SU-DHL-6 (cell line): ENCODE measurements around the gene SF3B3.

Experiments used
- EZH2phosphoT487 ChIP-seq: fragments of 200-600 bp; sonication (generic), shearing (Covaris generic); conservative IDR thresholded peaks from 2 replicates; pipeline ENCODE4 v1.6.1; 2018; ENCODE audit warnings: mild to moderate bottlenecking, antibody characterized with exemption, low read length, moderate library complexity, mixed read lengths
- TF ChIP-seq, protein P1 (sequence below): fragments of 200-600 bp; sonication (generic); IDR thresholded peaks from one replicate; pipeline ENCODE4 v1.5.1; 2017; ENCODE audit warnings: antibody characterized with exemption, mild to moderate bottlenecking, low read length, moderate library complexity; ENCODE audit not compliant: insufficient read depth, poor library complexity, severe bottlenecking

DNA sequence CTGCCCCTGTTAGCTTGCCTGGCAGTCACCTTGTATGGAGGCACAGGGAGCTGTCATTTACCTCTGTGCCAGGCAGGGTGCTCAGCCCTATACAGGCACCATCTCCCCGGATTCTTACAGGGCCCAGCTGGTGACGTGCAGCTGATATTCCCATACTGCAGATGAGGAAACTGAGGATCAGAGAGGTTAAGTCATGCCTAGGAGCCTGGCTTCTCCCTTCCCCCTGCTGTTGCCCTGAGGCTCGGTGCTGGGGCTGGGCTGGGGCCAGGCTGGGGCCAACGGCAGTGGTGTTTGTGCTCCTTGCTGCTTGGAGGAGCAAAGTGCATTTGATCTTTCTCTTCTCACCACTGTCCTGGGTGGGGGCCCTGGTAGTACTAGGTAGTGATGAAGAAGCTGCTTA is 68.0 kb downstream of the SF3B3 start:
- TF ChIP-seq, protein P1, sequence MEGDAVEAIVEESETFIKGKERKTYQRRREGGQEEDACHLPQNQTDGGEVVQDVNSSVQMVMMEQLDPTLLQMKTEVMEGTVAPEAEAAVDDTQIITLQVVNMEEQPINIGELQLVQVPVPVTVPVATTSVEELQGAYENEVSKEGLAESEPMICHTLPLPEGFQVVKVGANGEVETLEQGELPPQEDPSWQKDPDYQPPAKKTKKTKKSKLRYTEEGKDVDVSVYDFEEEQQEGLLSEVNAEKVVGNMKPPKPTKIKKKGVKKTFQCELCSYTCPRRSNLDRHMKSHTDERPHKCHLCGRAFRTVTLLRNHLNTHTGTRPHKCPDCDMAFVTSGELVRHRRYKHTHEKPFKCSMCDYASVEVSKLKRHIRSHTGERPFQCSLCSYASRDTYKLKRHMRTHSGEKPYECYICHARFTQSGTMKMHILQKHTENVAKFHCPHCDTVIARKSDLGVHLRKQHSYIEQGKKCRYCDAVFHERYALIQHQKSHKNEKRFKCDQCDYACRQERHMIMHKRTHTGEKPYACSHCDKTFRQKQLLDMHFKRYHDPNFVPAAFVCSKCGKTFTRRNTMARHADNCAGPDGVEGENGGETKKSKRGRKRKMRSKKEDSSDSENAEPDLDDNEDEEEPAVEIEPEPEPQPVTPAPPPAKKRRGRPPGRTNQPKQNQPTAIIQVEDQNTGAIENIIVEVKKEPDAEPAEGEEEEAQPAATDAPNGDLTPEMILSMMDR: no peak
- no peak for TF ChIP-seq EZH2phosphoT487
